GM21381 (cell line): ENCODE measurements around the gene PHF24.
A peak's percentile ranks its signal among the peaks of the same experiment; 100 is the strongest.

Experiments used
- ATAC-seq: cut with Tn5 transposase; IDR thresholded peaks from one replicate; pipeline ENCODE4 v1.9.1; 2021; ENCODE audit warnings: mild to moderate bottlenecking, moderate library complexity; ENCODE audit not compliant: unreplicated experiment

The PHF24 gene

GRCh38 chr9:34982361-34982760 lies 24.3 kb downstream of the PHF24 start:
- ATAC-seq, result no peak

GRCh38 chr9:34983209-34983608 lies 25.1 kb downstream of the PHF24 start:
- peak; percentile 56 for ATAC-seq

GRCh38 chr9:34984049-34984448 lies 26.0 kb downstream of the PHF24 start:
- ATAC-seq, result no peak

- no peak for ATAC-seq
These were observed 27.3 kb downstream of the PHF24 start for GRCh38 chr9:34985311-34985899.

- no peak for ATAC-seq
These were observed 28.5 kb downstream of the PHF24 start for GRCh38 chr9:34986540-34987047.

GRCh38 chr9:34987160-34987901 lies 29.2 kb downstream of the PHF24 start:
- ATAC-seq, result no peak

- ATAC-seq, result no peak
These were observed 30.3 kb downstream of the PHF24 start for GRCh38 chr9:34988218-34989002.

GRCh38 chr9:34989003-34989945 lies 31.2 kb downstream of the PHF24 start, which contains the start of gene DNAJB5:
Gene DNAJB5, plus strand, starts transcription at chr9:34989745. Its CDS starts 886 bp downstream, at chr9:34990631.
- ATAC-seq, result peak; percentile 83

- no peak for ATAC-seq
These were observed 32.0 kb downstream of the PHF24 start for GRCh38 chr9:34989946-34990635.

- ATAC-seq, result no peak
These were observed 33.0 kb downstream of the PHF24 start for GRCh38 chr9:34990908-34991606.

GRCh38 chr9:34991607-34992375 lies 33.7 kb downstream of the PHF24 start:
- no peak for ATAC-seq

GRCh38 chr9:34992376-34992951 lies 34.4 kb downstream of the PHF24 start:
- ATAC-seq, result no peak

GRCh38 chr9:34993502-34994259 lies 35.6 kb downstream of the PHF24 start:
- no peak for ATAC-seq

GRCh38 chr9:34994260-34994899 lies 36.3 kb downstream of the PHF24 start:
- no peak for ATAC-seq

GRCh38 chr9:34994900-34995669 lies 37.0 kb downstream of the PHF24 start:
- ATAC-seq, result no peak

- ATAC-seq, result no peak
These were observed 37.6 kb downstream of the PHF24 start for GRCh38 chr9:34995670-34996060.
